DND-41 (cell line): ENCODE data around the gene PAX6.

Experiments used
- EZH2 ChIP-seq: IDR thresholded peaks from 3 replicates; pipeline ENCODE4 v1.6.1; 2012; ENCODE audit warnings: borderline replicate concordance, low read depth, mild to moderate bottlenecking, moderate library complexity, low read length, inconsistent platforms; ENCODE audit not compliant: severe bottlenecking
- TF ChIP-seq, protein P1 (sequence below): IDR thresholded peaks from 2 replicates; pipeline ENCODE4 v1.5.1; 2012; ENCODE audit warnings: borderline replicate concordance, low read length, moderate library complexity, mild to moderate bottlenecking; ENCODE audit not compliant: poor library complexity, severe bottlenecking; ENCODE audit errors: extremely low read depth

DNA sequence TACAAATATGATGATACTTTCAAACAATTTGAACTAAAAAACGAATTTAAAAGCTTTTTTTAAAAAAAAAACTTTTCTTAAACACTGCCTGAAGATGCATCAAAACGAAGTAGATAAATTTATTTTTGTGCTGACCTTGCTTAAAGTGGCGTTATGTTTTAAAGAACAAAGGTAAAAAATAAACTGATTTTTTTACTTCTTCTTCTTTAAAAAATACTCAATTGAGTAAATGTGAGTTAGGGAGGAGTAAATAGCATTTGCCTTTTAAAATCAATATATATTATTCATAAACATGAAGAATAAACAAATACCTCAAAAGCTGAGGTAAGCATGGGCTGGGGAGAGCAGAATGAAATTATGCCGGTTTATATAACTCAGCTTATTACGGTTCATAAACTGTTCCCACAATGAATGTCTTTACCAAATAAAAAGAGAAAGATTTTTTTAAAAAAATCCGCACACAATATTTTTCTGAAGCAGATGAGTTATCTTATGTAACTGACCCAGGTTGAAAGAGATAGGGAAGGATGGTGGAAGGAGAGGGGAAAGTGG lies 9.0 kb downstream of the PAX6 start:
- TF ChIP-seq, protein P1, sequence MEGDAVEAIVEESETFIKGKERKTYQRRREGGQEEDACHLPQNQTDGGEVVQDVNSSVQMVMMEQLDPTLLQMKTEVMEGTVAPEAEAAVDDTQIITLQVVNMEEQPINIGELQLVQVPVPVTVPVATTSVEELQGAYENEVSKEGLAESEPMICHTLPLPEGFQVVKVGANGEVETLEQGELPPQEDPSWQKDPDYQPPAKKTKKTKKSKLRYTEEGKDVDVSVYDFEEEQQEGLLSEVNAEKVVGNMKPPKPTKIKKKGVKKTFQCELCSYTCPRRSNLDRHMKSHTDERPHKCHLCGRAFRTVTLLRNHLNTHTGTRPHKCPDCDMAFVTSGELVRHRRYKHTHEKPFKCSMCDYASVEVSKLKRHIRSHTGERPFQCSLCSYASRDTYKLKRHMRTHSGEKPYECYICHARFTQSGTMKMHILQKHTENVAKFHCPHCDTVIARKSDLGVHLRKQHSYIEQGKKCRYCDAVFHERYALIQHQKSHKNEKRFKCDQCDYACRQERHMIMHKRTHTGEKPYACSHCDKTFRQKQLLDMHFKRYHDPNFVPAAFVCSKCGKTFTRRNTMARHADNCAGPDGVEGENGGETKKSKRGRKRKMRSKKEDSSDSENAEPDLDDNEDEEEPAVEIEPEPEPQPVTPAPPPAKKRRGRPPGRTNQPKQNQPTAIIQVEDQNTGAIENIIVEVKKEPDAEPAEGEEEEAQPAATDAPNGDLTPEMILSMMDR: no peak
- TF ChIP-seq EZH2: no peak
